ENCODE measurements around the gene SOHLH2.

The SOHLH2 gene

GRCh38 chr13:36129539-36129938, 84.8 kb downstream of the SOHLH2 start:
- no peak overlapping the region for H3K4me2 ChIP-seq (ENCODE audit: insufficient read depth, low read length)
- no peaks in the 10 kb centered on the region for H4K20me1 ChIP-seq (ENCODE audit: insufficient read depth, low read length)
- no peaks in the 10 kb centered on the region for H3K4me1 ChIP-seq (ENCODE audit: insufficient read depth, low read length)
- no peaks in the 10 kb centered on the region for H3K79me2 ChIP-seq (ENCODE audit: insufficient read depth, low read length)
- ATAC-seq (ENCODE audit: insufficient read depth, low read depth) (no peak), DNase-seq (no peak)
- H3K36me3 ChIP-seq (ENCODE audit: insufficient read depth, low read length), result no peaks in the 10 kb centered on the region
- H3K9ac ChIP-seq (ENCODE audit: low read depth, low read length), result no peak overlapping the region
- H3K27me3 ChIP-seq (ENCODE audit: insufficient read depth, low read length, poor library complexity), result no peaks in the 10 kb centered on the region
- TF ChIP-seq EZH2 (IDR thresholded peaks at IDR 0.05; ENCODE audit: borderline replicate concordance, low read depth, low read length, severe bottlenecking), result no peak
- no peak for TF ChIP-seq CTCF (IDR thresholded peaks at IDR 0.05; ENCODE audit: borderline replicate concordance, extremely low read depth, low read length, poor library complexity, severe bottlenecking)
- H3K9me3 ChIP-seq (ENCODE audit: insufficient read depth, low read length, severe bottlenecking), result peaks cover 6% of the 10 kb centered on the region
- H3K4me3 ChIP-seq (ENCODE audit: low read depth in 1 of 2, low read length in 2 of 2), result no peak overlapping the region
- H2AFZ ChIP-seq (ENCODE audit: low read depth, low read length), result no peak overlapping the region
- no peak overlapping the region for H3K27ac ChIP-seq (ENCODE audit: low read length)

GRCh38 chr13:36126491-36126890, 87.9 kb downstream of the SOHLH2 start:
- peaks cover 6% of the 10 kb centered on the region for H3K9me3 ChIP-seq (ENCODE audit: insufficient read depth, low read length, severe bottlenecking)
- no peak overlapping the region for H3K9ac ChIP-seq (ENCODE audit: low read depth, low read length)
- TF ChIP-seq CTCF (IDR thresholded peaks at IDR 0.05; ENCODE audit: borderline replicate concordance, extremely low read depth, low read length, poor library complexity, severe bottlenecking) (no peak), EZH2 (IDR thresholded peaks at IDR 0.05; ENCODE audit: borderline replicate concordance, low read depth, low read length, severe bottlenecking) (no peak)
- DNase-seq (no peak), ATAC-seq (ENCODE audit: insufficient read depth, low read depth) (no peak)
- no peak overlapping the region for H3K27ac ChIP-seq (ENCODE audit: low read length)
- H3K36me3 ChIP-seq (ENCODE audit: insufficient read depth, low read length), result no peaks in the 10 kb centered on the region
- no peaks in the 10 kb centered on the region for H3K79me2 ChIP-seq (ENCODE audit: insufficient read depth, low read length)
- no peaks in the 10 kb centered on the region for H3K4me1 ChIP-seq (ENCODE audit: insufficient read depth, low read length)
- H2AFZ ChIP-seq (ENCODE audit: low read depth, low read length), result no peak overlapping the region
- H3K4me2 ChIP-seq (ENCODE audit: insufficient read depth, low read length), result no peak overlapping the region
- no peaks in the 10 kb centered on the region for H4K20me1 ChIP-seq (ENCODE audit: insufficient read depth, low read length)
- H3K27me3 ChIP-seq (ENCODE audit: insufficient read depth, low read length, poor library complexity), result no peaks in the 10 kb centered on the region
- H3K4me3 ChIP-seq (ENCODE audit: low read depth in 1 of 2, low read length in 2 of 2), result no peak overlapping the region

- H3K27ac ChIP-seq (ENCODE audit: low read length), result no peak overlapping the region
- H3K79me2 ChIP-seq (ENCODE audit: insufficient read depth, low read length), result no peaks in the 10 kb centered on the region
- no peaks in the 10 kb centered on the region for H4K20me1 ChIP-seq (ENCODE audit: insufficient read depth, low read length)
- no peaks in the 10 kb centered on the region for H3K4me1 ChIP-seq (ENCODE audit: insufficient read depth, low read length)
- TF ChIP-seq EZH2 (IDR thresholded peaks at IDR 0.05; ENCODE audit: borderline replicate concordance, low read depth, low read length, severe bottlenecking), result no peak
- no peak for TF ChIP-seq CTCF (IDR thresholded peaks at IDR 0.05; ENCODE audit: borderline replicate concordance, extremely low read depth, low read length, poor library complexity, severe bottlenecking)
- H3K9me3 ChIP-seq (ENCODE audit: insufficient read depth, low read length, severe bottlenecking), result peaks cover 3% of the 10 kb centered on the region
- no peak for ATAC-seq (ENCODE audit: insufficient read depth, low read depth)
- H3K9ac ChIP-seq (ENCODE audit: low read depth, low read length), result no peak overlapping the region
- no peak overlapping the region for H3K4me3 ChIP-seq (ENCODE audit: low read depth in 1 of 2, low read length in 2 of 2)
- no peaks in the 10 kb centered on the region for H3K36me3 ChIP-seq (ENCODE audit: insufficient read depth, low read length)
- no peaks in the 10 kb centered on the region for H3K27me3 ChIP-seq (ENCODE audit: insufficient read depth, low read length, poor library complexity)
- DNase-seq, result no peak
- no peak overlapping the region for H3K4me2 ChIP-seq (ENCODE audit: insufficient read depth, low read length)
- H2AFZ ChIP-seq (ENCODE audit: low read depth, low read length), result no peak overlapping the region
Observed at GRCh38 chr13:36125841-36126240, 88.5 kb downstream of the SOHLH2 start.

Data from DND-41 (cell line).